ENCODE measurements around the gene ARFGEF3.

ARFGEF3 gene

DNA sequence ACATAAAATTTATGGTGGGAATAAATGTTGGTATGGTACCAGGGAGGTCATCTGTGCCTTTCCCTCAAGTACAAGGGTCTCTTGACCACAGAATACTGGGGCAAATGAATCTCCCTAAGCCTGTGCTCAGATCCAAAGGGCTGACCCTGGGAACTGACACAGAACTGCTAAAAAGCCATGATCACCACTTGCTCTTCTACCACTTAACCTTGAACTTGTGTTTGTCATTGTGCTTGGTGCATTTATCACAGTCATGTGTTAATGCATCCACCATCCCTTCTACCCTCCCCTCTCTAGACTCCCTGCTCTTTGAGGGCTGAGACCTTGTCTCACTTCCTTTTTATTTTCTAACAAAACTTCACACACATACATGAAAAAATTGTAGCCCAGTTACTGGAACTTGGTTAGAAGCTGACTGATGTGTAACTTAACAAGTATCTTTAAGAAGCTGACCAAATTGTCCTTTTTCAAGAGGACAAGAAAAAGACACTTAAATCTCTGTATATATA is 102.7 kb downstream of the ARFGEF3 start:
- no peak for DNase-seq (ENCODE audit: low read depth)
- H3K4me3 ChIP-seq (ENCODE audit: low read depth, low read length) = no peak overlapping the region
- TF ChIP-seq, protein P1, sequence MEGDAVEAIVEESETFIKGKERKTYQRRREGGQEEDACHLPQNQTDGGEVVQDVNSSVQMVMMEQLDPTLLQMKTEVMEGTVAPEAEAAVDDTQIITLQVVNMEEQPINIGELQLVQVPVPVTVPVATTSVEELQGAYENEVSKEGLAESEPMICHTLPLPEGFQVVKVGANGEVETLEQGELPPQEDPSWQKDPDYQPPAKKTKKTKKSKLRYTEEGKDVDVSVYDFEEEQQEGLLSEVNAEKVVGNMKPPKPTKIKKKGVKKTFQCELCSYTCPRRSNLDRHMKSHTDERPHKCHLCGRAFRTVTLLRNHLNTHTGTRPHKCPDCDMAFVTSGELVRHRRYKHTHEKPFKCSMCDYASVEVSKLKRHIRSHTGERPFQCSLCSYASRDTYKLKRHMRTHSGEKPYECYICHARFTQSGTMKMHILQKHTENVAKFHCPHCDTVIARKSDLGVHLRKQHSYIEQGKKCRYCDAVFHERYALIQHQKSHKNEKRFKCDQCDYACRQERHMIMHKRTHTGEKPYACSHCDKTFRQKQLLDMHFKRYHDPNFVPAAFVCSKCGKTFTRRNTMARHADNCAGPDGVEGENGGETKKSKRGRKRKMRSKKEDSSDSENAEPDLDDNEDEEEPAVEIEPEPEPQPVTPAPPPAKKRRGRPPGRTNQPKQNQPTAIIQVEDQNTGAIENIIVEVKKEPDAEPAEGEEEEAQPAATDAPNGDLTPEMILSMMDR (IDR thresholded peaks at IDR 0.05; ENCODE audit: control insufficient read depth, extremely low read depth, insufficient read depth) = no peak

DNA sequence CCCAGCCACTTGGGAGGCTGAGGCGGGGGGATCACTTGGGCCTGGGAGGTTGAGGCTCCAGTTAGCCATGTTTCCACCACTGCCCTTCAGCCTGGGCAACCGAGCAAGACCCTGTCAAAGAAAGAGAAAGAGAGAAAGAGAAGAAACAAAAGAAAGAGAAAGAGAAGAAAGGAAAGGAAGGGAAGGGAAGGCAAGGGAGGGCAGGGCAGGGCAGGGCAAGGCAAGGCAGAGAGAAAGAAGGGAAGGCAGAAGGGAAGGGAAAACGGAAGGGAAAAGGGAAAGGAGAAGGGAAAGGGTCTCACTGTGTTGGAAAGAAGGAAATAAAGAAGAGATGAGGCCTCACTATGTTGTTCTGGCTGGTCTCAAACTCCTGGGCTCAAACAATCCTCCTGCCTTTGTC is 104.4 kb downstream of the ARFGEF3 start:
- no peak for DNase-seq (ENCODE audit: low read depth)
- no peak overlapping the region for H3K4me3 ChIP-seq (ENCODE audit: low read depth, low read length)
- TF ChIP-seq, protein P1 (IDR thresholded peaks at IDR 0.05; ENCODE audit: control insufficient read depth, extremely low read depth, insufficient read depth) = no peak

DNA sequence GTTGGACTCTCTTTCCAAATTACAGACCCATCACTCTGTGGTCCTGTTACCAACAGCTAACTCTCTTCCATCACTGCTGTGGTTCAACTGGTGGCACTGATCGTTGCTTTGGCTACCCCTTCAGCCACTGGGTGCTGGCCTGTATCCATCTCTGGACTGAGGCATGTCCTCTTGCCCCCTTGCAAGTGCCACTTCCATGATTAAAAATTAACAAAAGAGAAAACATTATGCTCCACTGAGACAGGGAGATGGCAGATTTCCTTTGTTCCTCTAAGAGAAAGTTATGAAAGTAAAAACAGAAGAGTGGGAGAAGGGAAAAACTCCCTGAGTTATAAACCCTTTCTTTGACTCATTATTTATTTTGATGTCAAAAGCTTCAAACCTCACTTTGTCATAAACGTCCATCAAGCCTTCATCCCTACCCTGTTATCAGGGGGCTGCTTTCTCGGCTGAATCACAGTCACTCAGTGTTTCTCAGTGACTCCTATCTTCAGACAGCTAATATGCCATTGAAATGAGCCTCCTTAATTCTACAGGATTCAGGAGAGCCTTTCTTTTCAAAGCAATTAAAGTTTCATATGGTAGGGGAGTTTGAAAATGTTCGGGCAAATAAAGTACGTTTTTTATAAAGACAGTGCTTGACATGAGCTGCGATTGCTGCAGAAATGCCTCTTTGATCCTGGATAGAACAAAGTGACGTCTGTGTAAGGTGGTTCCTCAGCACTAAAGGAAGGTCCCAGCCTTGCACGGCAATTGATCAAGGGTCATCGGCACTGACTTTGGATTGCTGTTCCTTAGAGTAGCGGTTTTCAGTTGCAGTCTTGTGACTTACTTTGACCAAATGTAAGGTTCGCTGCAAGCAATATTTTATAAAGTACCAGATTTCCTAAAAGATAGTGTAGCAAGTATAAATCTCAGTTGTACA is 106.5 kb downstream of the ARFGEF3 start:
- TF ChIP-seq, protein P1 (IDR thresholded peaks at IDR 0.05; ENCODE audit: control insufficient read depth, extremely low read depth, insufficient read depth) = no peak
- H3K4me3 ChIP-seq (ENCODE audit: low read depth, low read length) = no peak overlapping the region
- DNase-seq (ENCODE audit: low read depth) = no peak

DNA sequence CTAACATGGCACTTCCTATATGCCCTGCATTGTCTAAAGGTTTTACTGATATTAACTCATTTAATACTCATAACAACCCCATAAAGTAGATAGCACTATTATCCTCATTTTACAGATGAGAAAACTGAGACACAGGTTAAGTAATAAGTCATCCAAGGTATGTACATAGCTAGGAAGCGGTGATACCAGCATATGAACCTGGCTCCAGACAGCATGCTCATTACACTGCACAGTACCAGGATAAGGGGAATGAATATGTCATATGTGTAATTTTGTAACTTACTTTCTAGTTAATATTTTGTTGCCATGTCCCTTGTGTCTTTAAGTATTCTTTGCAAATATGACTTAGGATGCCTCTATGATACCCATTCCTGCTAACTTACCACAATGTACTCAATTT is 109.7 kb downstream of the ARFGEF3 start:
- TF ChIP-seq, protein P1 (IDR thresholded peaks at IDR 0.05; ENCODE audit: control insufficient read depth, extremely low read depth, insufficient read depth) = no peak
- H3K4me3 ChIP-seq (ENCODE audit: low read depth, low read length) = no peak overlapping the region
- DNase-seq (ENCODE audit: low read depth) = no peak

DNA sequence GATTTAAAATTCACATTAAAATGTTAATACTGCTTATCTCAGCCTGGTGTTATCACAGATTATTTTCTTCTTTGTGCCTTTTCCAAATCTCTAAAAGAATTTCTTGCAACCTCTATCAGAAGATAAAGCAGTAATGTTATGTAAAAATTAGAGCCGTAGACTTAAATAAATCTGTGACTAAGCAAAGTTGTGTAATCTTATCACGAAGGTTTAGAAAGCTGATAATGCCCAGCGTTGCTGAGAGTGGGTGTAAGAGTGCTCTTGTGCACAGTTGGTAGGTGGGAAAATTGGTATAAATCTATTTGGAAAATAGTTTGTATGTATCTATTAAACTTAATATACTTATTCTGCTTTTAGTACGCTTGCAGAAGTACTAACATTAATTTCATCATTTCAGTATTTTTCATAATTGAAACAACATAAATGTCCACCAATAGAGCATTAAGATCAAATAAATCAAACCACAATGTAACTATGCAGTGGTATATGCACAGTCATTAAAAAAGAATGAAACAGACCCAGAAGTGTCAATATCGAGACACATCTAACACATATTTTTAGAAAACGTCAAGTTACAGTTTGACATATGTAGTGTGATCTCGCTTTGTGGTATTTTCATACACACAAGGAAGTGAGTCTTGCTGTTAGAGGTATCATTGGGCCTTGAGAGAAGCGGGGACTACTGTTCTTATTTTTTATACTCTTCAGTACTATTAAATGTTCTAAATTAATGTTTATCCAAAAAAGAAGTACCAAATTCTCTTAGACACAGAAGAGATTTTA is 111.0 kb downstream of the ARFGEF3 start:
- no peak for DNase-seq (ENCODE audit: low read depth)
- H3K4me3 ChIP-seq (ENCODE audit: low read depth, low read length) = no peak overlapping the region
- TF ChIP-seq, protein P1 (IDR thresholded peaks at IDR 0.05; ENCODE audit: control insufficient read depth, extremely low read depth, insufficient read depth) = no peak

DNA sequence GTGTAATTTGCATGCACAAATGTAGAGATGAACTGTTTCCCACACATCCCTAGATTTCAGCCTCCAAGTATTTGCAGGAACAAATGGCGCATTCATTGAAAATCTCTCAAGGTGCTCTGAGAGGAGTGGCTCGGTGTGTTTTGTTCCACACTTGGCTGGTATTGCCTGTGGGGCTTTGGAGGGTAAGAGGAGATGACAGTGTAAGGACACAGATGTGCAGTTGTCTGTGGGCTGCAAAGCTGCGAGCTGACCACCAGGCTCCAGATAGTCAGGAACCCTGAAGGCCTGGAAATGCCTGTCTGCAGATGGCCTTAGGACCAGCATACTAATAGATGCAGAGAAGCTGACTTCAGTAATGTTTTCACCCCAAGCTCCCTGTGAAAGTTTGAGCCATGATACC is 114.2 kb downstream of the ARFGEF3 start:
- DNase-seq (ENCODE audit: low read depth) = no peak
- H3K4me3 ChIP-seq (ENCODE audit: low read depth, low read length) = no peak overlapping the region
- TF ChIP-seq, protein P1 (IDR thresholded peaks at IDR 0.05; ENCODE audit: control insufficient read depth, extremely low read depth, insufficient read depth) = no peak
